ENCODE data around the gene DSTN.

The DSTN gene

DNA sequence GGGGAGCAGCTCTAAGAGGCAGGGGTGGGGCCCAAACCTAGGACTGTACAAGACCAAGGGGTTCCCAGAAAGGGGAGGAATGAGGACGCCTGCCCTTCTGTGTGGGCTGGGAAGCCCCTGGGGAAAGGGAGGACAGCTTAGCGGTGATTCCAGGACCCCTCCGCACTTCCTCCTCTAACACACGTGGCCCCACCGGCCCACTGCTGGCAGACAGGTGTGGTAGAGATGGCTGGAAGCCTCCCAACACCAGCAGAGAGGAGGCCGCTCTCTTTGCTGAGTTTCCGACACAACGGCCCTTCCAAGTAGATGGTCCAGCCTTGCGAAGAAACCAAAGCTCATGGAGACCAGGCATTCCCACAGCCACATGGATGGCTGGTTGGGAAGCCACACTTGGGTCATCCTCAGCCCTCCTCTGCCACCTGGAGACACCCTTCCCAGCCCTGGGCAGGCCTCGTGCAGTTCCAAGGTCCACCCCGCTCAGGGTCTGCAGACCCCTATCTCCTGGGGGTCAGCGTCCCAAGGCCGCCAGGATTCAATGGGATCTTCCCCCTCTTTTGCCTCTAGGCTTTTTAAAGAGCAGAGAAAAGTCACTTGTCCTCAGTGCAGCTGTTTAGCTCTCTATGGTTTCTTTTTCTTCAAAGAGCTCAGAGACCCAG, 68.2 kb downstream of the DSTN start:
- no peak for DNase-seq (ENCODE audit: low read depth)

DNA sequence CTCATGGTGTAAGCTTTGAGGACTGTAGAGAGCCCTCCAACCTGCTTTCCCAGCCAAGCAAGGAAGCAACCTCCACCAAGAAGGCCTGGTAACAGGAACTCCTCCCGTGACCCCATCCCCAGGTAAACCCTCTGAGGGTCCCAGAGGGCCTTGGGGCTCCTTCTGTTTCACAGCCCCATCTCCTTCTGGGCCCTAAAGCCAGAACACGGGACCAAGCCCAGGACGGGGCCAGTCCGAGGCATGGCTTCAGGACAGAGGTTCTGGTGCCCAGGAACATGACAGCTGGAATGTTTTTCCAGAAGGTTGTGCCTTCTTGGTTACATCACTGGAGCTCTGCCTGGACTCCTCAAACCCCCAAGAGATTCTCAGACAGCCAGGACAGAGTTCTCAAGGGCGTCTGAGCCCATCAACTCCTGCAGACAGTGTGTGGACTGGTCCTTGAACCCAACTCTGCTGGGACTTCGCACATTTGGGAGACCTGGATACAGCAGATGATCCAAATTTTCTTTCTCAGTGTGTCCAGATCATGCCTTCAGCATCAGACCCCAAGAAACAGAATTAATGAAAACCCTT, 69.0 kb downstream of the DSTN start:
- no peak for DNase-seq (ENCODE audit: low read depth)

DNA sequence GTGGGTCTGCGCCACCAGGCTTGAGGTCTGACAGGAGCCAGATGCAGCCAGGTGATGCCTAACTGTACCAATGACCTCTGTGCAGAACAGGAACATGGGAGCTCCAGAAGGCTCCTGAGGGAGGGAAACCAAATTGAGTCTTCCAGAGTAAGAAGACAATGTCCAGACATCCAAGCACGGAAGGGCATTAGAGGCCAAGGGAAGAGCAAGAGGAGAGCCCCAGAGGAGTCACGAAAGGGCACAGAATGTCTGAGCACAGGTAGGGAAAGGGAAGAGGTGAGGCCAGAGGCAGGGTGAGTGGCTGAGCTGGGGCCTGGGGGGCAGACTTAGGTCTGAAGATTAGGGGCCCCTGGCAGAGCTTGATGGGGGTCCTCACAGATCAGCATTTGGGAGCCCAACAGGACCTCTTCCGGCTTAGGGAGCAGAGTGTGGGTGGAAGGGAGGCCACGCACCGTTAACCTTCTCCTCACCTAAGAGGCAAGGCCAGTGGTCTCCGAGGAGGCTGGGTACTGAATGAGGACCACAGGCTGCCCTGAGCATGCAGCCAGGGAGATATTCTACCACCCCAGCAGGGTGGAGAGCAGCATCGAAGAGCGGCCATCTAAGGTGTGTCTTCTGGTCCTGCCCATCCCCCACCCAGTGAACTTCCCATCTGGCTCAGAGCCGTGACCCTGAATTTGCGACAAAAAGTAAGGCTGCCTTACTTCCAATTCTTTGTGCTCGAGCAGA, 70.4 kb downstream of the DSTN start:
- DNase-seq (ENCODE audit: low read depth) = no peak

DNA sequence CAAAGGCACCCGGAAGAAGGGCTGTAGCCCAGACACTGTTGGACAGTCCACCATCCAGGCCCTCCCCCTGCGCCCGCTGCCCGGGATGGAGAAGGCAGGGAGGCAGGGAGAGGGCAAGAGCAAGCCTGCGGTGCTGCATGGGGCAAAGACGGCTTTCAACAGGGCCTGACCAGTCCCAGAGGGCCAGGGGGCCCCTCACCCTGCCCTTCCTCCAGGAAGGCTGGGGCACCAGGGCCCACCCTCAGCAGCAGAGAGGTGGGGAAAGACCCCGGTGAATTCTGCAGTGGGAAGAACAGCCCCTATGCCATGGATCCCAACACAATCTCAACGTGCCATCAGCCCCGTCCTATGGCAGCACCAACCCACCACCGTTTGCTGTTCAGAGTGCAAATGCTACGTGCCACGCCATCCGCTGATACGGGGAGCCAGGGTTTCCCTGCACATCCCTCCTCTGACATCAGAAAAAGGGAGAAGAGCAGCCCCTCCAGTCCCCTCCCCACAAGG, 71.1 kb downstream of the DSTN start:
- DNase-seq (ENCODE audit: low read depth) = no peak

DNA sequence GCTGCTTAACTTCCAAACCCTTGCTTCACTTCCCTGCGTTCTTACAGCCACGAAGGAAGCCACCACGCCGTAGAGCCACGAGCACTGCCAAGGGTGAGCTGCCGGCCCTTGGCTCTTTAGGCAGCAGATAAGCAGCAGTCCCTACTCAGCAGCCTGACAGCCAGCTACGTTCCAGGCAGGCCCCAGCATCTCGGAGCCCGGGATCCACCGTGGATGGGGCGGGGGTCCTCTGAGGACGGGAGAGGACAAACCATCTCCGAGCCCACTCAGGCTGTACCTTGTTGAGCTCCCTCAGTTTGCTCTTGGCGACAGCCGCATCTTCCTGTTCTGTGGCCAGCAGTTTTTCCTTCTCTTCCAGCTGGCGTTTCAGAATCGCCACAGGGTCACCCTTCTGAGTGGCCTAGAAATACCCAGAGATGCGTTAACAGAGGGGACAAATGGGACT, 71.7 kb downstream of the DSTN start:
- no peak for DNase-seq (ENCODE audit: low read depth)

DNA sequence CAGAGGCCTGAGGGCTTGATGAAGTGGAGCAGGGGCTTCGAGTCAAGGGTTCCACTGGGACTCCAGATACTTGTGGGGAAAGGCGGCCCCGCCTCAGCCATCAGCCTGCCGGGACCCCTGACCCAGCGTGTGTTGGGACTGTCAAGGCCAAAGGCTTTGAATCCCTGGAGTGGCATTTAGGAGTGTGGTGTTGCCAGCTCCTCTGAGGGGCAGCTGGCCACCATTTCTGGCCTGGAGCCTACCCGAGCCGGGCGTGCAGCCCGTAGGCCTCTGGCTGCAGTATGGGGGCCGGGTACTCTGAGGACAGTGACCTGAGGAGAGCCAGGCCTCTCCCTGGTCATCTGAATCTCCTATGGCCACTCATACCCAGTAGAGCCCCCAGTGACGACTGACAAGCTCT, 72.1 kb downstream of the DSTN start:
- no peak for DNase-seq (ENCODE audit: low read depth)

DNA sequence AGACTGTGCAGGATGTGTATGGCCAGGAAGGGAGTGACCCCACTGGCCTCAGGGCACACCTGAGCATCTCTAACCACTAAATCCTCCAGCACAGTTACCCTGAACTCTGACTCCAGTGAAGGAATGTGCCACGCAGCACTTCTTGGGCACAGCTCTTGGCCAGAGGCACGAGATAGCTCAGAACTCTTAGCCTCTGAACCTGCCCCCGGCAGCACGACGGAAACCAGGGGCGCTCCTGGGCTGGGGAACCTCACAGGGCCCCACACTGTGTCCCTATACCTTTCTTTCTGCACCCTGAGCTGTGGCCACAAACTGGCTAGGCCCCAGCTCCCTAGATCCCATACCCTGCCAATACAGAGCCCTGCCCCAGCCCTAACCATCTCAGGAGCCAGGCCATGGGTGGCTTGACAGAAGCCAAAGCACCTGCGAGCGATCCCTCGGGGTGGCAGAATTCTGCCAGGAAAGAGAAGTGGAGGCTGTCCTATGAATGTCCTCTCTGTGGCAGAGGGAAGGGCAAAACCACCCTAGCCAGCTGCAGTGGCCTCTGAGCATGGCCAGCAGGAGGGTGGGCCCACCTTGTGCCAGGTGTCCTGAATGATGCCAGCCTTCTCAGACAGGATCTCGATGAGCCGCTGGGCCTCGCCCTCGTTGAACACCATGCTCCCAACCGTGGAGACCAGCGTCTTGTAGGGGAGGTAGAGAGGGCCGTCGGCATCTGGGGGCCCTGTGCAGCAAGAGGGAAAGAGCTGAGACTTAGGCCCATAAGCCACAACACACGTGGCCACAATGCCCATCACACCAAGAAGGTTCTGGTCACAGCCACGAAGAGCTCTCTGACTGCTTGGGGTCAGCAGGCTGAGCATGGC, 72.8 kb downstream of the DSTN start:
- no peak for DNase-seq (ENCODE audit: low read depth)

DNA sequence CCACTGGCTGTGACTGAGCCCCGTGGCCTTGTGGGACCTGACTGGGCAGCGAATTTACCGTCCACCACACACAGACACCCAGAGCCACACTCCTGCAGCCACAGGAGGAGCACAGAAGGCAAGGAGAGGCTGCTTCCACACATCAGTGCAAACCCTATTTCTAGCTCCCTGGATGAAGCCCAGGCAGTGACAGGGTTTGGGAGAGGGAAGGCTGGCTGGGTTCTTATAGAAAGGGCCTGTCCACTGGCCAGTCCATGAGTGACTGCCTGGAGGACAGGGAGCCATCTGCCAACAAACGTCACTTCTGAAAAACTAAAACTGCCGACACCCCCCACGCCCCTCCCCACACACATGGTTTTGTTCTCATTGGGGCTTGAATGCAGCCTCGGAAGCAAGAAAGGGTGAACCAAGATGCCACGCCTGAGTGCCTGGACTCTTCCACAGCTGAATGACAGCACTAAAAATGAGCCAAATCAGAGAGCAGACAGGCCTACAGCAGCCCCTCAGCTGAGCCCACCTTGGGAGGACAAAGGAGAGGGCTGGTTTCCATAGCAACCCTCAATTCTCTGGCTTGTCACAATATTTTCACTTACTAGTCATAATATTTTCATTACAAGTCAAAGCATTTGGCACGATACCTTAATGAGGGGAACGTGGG, 73.8 kb downstream of the DSTN start:
- no peak for DNase-seq (ENCODE audit: low read depth)

DNA sequence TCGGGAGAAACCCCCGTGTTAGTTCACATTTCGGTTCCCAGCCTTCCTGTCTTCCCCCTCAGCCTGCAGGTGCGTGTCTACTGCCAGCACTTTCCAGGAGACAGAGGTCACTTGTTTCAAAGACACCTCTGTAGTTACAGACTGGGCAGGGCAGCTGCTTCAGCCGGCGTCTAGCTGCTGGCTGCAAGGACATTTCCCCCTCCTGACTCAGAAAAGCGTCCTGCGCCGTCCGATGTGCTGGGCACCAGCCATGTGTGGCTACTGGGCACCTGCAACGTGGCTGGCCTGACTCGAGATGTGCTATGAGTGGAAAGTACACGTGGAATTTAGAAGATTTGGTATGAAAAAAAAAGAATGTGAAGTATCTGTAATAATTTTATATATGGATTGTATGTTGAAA, 74.6 kb downstream of the DSTN start:
- no peak for DNase-seq (ENCODE audit: low read depth)

DNA sequence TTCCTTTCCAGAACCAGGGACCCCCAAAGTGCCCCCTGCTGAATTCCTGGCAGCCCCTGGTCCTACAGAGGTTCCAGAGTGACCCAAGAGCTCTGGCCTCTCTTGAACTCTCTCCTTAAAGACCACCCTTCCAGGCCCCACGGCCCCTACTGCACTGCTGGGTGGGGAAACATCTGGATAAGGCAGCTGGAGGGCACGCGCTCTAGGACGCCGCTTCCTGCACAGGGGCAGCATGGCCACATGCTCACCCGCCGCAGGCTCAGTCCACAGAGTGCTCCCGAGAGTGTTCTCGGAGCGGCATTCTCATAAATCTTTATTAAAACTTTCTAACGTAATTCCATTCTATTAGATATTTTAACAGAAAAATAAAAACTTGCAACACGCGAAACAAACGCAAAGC, 75.1 kb downstream of the DSTN start:
- DNase-seq (ENCODE audit: low read depth) = no peak

DNA sequence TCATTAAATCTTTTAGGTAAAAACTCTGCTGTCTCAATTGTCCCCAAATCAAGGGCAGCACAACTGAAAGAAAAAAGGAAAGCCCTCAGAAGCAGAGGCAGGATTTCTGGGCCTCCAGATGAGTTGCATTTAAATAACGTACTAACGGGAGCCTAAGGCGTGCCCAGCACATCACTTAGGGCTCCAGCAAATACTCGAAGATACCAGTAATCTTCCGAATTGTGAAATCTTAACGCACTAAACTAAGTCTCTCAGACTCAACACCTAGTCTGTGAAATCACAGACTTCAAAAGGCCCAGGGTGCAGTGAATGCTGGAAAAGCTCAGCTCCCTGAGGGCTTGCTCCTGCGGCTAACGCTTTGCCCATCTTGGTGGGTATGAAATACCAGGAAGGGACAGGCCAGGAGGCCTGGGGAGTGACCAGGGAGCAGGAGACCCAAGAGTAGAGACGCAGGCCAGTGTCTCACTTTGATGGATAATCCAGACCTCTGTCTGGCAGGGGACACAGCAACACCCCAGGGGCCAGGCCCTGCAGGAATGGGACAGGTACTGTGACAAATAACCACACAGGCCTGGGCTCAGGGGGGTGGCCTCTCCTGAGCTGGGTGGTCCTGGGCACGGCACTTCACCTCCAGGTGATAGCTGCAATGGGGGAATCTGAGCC, 75.8 kb downstream of the DSTN start:
- DNase-seq (ENCODE audit: low read depth) = no peak

DNA sequence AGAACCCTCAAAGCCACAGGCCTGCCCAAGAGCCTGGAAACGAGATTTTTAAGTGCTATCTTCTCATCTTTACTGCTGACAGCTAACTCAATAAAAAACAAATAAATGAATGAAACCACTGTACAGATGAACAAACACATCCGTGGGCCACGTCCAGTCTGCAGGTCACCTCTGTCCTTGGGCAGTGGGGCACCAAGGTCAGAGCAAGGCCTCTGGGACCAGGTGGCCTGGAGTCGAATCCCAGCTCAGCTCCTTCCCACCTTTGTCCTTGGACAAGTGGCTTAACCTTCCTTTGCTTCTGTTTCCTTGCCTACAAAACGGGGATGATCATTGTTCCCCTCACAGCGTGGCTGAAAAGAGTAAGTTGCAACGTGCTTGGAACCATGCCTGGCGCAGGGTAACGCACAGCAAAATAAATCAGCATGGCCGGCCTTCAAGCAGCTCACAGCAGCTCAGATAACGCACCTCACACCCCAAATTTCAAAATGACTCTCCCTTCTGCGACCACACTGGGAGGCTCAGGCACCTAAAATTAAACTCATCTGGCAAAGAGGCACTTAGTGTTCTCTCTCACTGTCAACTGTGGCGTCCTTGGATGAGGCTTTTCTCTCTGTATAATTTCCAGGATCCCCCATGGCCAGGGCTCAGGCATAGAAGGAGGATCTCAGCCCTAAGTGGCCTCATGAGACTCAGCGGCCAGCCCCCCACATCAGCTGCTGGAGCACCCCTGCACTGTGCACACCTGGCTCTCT, 76.5 kb downstream of the DSTN start:
- DNase-seq (ENCODE audit: low read depth) = no peak

DNA sequence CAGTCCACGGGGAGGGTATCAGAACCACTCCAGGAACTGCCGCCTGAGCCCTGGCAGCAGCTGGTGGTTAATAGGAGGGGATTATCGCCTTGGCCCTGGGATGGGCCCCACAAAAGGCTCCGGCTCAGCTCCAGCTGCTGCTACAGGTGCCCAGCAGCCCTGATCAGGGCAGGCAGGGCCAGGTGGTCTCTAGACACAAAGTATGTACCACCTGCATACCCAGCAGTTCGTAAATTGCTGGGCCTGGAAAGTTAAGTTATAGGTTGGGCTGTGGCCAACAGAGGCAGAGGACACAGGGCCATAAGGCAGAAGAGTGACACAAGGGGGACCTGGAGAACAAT, 77.1 kb downstream of the DSTN start:
- no peak for DNase-seq (ENCODE audit: low read depth)

DNA sequence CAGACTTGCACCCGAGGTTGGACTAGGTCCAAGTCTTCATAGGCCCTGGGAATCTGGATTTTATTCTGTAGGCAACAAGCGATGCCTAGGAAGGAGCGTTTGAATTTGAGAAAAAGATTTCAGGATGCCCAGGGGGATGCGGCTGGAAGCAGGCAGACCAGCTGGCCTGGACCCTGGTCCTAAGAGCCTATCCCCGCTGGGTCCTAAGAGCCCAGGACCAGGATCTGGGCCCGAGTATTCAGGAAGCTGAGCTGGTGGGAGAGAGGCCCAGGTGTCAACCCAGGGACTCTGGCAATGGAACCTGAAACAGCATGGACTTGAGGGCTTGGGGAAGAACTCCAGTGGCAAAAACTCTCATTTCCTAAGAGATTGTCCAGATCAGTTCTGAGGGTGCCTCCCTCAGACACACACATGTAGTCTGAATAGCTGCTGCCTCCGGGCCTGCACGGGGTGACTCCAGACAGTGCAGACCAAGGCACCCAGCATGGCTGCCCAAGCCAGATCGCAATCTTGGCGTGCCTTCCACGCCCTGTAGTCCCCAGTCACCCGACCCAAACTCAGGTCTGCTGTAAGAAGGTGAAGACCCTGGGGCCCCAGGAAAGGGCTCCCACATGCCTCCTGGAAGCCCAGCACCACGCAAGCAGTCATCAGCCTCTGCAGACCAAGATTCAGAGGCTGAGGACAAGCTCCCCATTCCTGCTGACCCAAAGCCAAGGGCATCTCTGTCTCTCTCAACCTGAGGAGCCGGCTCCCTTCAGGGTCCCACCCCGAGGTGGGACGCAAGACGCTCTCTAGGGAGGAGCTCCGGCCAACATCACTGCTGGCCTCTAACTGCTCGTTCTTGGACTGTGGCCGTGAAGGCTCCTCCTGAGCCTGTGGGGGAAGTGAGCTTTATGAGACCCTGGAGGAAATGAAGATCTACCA, 77.8 kb downstream of the DSTN start:
- DNase-seq (ENCODE audit: low read depth) = no peak

DNA sequence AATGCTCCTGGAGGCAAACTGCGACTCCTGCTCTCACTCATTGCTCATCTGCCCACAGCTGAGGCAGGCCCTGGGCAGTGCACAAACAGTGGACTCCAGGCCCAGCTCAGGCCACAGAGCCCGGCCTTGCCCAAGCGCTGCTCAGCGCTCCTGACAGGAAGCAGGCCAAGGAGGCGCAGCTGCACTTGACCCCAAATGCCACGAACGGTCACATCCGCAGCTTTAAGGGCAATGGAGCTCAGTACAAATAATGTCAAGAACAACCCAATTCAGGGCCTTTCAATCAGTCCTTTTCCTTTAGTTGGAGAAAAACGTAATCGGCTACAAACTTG, 78.4 kb downstream of the DSTN start:
- no peak for DNase-seq (ENCODE audit: low read depth)

DNA sequence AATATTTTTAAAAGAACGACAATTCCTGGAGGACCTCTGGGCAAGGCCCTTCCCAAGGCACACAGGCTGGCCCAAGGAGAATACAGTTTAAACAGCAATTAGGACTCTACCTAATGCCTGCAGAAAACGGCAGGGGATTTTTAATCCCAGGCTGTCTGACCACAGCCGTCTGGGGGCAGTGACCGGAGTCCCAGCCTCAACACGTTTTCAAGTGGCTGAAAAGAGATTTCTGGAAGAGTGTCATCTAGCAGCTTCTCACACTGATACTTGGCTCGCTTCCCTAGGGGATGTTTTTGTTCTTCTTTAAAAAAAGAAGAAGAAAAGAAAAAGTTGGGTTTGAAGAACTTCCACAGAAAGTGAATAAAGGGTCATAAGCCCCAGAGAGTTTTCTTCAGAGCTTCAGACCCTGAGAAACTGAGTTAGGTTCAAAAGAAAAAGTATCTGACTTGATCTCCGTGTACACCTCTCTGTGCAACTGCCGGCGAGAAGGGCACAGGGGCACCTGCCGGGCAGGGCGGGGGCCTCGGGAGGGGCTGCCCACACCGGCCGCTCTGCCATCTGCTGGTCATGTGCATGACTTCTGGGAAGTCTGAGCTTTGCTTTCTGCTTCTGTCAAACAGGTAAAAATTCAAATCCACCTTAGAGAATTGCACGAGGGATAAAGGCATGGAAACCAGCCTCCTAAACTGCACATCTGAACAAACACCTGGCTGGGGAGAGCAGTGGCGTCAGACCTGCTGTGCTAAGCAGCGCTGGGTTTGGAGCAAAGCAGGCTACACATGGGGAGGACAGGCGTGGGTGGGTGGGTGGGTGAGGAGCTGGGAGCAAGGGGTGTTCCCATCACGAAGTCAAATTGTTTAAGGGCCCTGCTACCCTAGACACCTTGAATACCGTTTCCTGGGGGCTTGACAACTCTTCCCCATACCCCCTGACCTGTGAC, 79.2 kb downstream of the DSTN start:
- peak; percentile 4 for DNase-seq (ENCODE audit: low read depth)

DNA sequence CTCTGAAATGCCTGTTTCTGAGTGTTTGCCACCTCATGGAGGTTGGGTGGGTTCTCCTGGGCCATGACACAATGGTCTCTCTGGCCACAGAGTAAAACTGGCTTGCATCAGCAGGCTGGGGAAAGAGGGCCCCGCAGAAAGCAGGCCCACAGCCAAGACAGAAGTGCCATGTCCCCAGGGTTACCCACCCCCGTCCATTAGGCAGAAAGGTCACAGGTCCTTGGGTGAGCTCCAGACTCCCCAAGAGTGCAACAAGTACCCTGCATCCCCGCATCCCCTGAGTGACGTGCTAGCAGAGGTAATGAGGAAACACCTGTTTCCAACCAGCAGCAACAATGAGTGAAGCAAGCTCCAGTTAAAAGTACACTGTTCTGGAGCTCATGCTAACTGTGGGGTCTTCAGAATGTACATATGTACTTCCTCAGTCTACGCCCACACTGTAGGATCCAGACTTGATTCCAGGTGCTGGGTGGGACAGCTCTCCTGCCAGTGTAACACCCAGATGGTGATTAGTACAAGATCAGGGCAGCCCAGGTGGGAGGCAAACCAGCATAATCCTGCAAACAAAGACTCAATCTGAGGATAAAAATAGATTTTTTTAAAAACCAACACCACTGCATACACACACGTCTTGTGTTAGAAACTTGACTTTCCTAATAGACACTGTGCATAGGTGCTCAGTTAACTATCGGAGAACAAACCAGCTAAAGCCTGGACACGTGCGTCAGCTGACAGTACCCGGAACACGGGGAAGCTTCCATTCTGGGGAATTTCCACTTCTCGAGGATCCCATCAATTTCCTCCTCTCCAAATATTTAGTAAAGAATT, 80.6 kb downstream of the DSTN start:
- DNase-seq (ENCODE audit: low read depth) = no peak

Data from stimulated activated CD8-positive, alpha-beta memory T cell treated with anti-CD3 and anti-CD28 coated beads, Interleukin-12 subunit alpha, Interleukin-12 subunit beta, amount 100 ng/mL, for 1 hour (primary cell).